D721Med (cell line): Measurements from ENCODE around the gene PPARGC1A.
A peak's percentile ranks its signal among the peaks of the same experiment; 100 is the strongest.

Source experiments
- DNase-seq: peaks from one replicate; pipeline ENCODE4 v3.0.0; 2011; ENCODE audit warnings: low spot score; ENCODE audit not compliant: insufficient read length
- FAIRE-seq: peaks from 2 replicates; lab custom pipeline; 2011; peaks lifted over from hg19 to GRCh38; lab: Jason Lieb, UNC
- TF ChIP-seq, protein P1 (sequence below): IDR thresholded peaks from 2 replicates; pipeline ENCODE4 v1.5.1; 2012; ENCODE audit warnings: mild to moderate bottlenecking, control low read depth; ENCODE audit not compliant: insufficient read depth; ENCODE audit errors: missing control alignments

PPARGC1A gene

DNA sequence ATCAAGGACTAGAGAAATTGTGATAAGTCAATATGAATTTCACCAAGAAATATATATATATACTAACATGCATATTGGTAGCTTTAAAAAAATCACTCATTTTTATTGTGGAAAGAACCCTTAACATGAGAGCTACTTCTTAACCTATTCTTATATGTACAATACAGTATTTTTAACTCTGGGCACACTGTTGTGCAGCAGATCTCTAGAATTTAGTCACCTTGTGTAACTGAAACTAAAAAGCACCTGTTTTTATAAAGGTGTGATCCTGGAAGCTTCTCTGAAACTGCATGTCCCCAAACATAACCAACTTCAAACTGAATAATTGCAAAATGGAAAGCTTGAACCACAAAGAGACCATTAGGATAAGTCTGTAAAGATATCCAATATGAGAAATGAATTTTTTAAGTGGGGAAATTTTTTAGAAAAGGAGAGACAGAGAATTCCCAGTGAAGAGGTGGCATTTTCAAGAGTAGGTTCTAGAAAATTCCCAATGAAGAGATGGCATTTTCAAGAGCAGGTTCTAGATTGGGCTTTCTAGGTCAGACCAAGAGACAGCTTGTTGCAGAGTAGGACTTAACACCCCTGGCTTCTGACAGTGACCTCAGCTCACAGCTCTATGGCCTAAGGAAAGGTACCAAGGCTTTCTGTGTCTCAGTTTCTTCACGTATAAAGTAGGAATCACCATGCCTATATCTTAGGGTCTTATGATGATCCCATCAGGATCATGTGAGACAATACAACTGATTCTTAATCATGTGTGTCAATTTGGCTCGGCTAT is 22.0 kb upstream of the PPARGC1A start:
- DNase-seq = no peak
- TF ChIP-seq, protein P1, sequence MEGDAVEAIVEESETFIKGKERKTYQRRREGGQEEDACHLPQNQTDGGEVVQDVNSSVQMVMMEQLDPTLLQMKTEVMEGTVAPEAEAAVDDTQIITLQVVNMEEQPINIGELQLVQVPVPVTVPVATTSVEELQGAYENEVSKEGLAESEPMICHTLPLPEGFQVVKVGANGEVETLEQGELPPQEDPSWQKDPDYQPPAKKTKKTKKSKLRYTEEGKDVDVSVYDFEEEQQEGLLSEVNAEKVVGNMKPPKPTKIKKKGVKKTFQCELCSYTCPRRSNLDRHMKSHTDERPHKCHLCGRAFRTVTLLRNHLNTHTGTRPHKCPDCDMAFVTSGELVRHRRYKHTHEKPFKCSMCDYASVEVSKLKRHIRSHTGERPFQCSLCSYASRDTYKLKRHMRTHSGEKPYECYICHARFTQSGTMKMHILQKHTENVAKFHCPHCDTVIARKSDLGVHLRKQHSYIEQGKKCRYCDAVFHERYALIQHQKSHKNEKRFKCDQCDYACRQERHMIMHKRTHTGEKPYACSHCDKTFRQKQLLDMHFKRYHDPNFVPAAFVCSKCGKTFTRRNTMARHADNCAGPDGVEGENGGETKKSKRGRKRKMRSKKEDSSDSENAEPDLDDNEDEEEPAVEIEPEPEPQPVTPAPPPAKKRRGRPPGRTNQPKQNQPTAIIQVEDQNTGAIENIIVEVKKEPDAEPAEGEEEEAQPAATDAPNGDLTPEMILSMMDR = no peak

DNA sequence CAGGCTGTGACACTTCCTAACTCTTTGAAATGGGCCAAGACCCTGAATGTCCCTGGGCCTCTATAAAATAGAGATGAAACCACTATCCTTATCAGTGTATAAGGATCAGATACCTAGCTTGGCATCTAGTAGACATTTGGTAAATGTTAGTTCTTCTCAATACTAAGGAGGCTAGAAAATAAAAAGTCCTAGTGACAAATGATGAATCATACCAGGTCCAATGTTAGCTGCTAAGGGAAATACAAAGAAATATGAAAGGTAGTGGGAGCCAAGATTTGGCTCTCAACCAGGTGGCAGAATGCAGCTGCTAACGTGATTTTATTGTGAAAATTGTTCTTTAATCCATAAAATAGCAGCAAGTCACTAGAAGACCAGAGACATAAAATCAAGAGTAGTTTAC is 19.8 kb upstream of the PPARGC1A start:
- DNase-seq (no peak), FAIRE-seq (no peak)
- TF ChIP-seq, protein P1 = no peak

More for the DNA sequence above, 22.0 kb upstream of the PPARGC1A start:
- FAIRE-seq = no peak

DNA sequence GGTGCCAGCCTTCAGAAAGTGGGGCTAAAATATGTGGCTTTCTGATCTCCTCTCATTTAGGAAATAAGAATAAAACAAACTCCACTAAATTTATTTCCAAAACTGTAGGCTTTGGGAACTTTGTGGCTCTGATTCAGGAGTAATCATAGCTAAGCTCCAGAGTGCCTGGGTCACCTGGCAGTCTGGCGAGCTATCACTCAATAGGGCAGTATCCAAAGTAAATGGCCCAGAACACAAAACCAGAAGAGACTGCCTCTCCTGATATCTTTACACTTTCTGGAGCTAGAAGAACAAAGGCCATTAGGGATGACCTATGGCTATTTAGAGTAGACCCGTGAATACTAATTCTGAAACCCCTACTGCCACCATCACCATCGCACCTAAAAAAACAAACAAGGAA is 17.0 kb upstream of the PPARGC1A start:
- FAIRE-seq = no peak
- no peak for DNase-seq
- TF ChIP-seq, protein P1 = no peak

DNA sequence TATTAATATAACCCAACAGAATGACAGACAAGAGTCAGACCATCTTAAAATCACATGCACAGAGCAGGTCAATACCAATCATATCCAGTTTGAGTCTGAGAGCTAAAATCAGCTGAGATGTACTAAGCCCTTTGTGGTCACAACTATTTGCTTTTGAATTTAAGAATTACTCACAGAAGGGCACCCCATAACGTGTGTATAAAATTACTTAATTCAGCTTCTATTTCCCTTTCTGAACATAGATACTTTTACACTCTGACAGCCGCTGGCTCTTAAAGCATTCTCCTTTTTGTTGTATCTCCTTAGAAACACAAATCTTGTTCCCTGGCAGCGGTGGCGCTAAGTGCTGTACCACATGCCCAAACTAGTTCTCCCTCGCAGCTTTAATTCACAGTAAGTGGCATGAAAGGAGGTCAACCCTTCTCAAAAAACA is 14.8 kb upstream of the PPARGC1A start:
- TF ChIP-seq, protein P1 = no peak
- FAIRE-seq (no peak), DNase-seq (no peak)

DNA sequence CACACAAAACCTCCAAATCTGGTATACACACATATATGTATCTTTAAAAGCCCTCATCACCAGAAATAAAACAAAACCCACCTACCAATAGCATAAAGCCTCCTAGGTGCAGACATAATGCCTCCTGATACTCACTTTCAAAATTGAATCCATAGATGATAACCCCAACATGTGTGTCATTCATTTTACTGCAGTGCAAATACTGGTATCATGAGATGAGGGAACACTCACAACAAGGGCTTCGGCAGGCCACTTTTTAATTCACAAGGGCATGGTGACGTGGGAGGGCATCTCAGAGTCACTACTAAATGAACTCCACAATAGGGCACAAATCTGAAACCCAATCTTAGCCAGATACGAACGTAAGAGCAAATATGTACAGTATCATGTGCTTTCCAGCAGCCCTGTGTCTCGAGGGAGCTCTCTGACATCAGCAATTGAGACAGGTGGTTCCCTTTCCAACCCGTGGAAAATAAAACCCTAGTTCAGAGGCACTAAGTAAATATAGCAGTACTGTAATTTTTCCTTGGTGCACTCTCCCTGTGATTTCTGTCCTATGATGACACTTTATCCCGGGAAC is 14.1 kb upstream of the PPARGC1A start:
- DNase-seq = no peak
- no peak for FAIRE-seq

DNA sequence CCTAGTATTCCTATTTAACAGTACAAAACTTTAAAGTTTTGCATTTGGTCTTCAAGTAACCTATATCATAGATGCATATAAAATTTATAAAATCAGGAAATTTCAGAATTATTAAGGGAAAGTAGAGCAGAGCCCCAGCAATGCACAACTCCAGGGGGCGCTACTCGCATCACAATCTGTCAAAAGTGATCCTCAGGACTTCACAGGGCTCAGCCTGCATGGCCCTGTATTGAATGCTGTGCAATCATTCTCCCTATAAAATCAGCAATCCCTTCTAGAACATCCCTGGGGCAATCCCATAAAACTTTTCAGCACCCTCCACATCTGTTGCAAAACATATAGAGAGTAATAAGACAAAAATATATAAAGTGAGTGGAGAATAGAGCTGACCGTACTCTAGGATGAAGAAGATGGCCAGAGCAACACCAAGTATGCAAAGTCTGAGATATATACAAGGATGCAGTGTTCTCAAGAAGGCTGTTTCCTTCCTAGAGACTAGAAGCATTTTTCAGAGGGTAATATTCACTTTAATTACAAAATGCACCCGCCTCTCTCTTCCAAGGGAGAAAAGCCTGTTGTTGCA is 12.5 kb upstream of the PPARGC1A start:
- no peak for DNase-seq
- TF ChIP-seq, protein P1 = peak; percentile 9
- no peak for FAIRE-seq

More for the DNA sequence above, 14.1 kb upstream of the PPARGC1A start:
- TF ChIP-seq, protein P1 = no peak

DNA sequence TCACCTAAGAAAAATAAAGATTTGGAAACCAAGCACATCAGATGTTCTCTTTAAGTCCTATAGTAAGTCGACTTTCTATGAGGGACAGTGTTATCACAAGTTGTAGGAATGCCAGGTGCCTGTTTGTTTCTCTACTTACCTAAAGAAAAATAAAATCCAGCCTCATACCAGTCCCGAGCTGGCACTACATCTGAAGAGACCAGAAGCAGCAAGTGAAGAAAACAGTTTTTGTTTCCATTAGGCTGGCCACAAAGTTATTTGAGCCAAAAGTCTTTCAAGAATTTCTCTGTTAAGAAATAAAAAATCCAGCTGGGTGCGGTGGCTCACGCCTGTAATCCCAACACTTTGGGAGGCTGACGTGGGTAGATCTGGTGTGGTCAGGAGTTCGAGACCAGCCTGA is 10.8 kb upstream of the PPARGC1A start:
- FAIRE-seq (no peak), DNase-seq (no peak)
- TF ChIP-seq, protein P1 = no peak
